GM13977 (cell line): Measurements from ENCODE around the gene SPACA7.

Source experiments
- DNase-seq: peaks from one replicate; pipeline ENCODE4 v3.0.0; 2012; ENCODE audit warnings: low spot score
- CTCF ChIP-seq: IDR thresholded peaks from 2 replicates; pipeline ENCODE4 v1.5.1; 2012; ENCODE audit warnings: mild to moderate bottlenecking, control low read depth; ENCODE audit not compliant: insufficient read depth; ENCODE audit errors: extremely low read depth, missing control alignments
- in situ Hi-C: fragments of 300-500 bp; cut with MboI; formaldehyde crosslinking; loops from one replicate; pipeline ENCODE4 v1.12.0; 2022; ENCODE audit warnings: low sequenced_read_pairs, low pct_unique_long_range_greater_than_20kb, mixed read lengths, inconsistent platforms; ENCODE audit not compliant: unreplicated experiment

Gene SPACA7

GRCh38 chr13:112331675-112332074 lies 44.5 kb upstream of the SPACA7 start:
- TF ChIP-seq CTCF, result no peak

GRCh38 chr13:112332727-112333126 lies 43.4 kb upstream of the SPACA7 start:
- DNase-seq, result no peak
- TF ChIP-seq CTCF, result no peak
- in situ Hi-C loops, result no loop called here

More at GRCh38 chr13:112331675-112332074, 44.5 kb upstream of the SPACA7 start:
- DNase-seq, result no peak
- in situ Hi-C loops, result no loop called here

- in situ Hi-C loops, result no loop called here
- DNase-seq, result no peak
- TF ChIP-seq CTCF, result no peak
Observed at GRCh38 chr13:112333756-112334543, 42.2 kb upstream of the SPACA7 start.

- no peak for DNase-seq
- in situ Hi-C loops, result no loop called here
- TF ChIP-seq CTCF, result no peak
Observed at GRCh38 chr13:112335135-112335534, 41.0 kb upstream of the SPACA7 start.

- no peak for TF ChIP-seq CTCF
- no peak for DNase-seq
- in situ Hi-C loops, result no loop called here
Observed at GRCh38 chr13:112341446-112341845, 34.7 kb upstream of the SPACA7 start.

GRCh38 chr13:112341976-112342735 lies 34.0 kb upstream of the SPACA7 start:
- TF ChIP-seq CTCF, result no peak
- in situ Hi-C loops, result no loop called here
- no peak for DNase-seq
